CD4-positive, alpha-beta T cell treated with Interferon gamma for 1 hour (primary cell): ENCODE data around the gene RXRB.

Source experiments
- DNase-seq: peaks from one replicate; pipeline ENCODE4 v3.0.0-alpha.2; 2020

The RXRB gene

GRCh38 chr6:33211666-33212422 lies 11.4 kb upstream of the RXRB start:
- DNase-seq, result no peak

- DNase-seq, result no peak
These were observed 10.7 kb upstream of the RXRB start for GRCh38 chr6:33211136-33211535.

- DNase-seq, result no peak
These were observed 9.4 kb upstream of the RXRB start for GRCh38 chr6:33209856-33210255.

GRCh38 chr6:33208091-33208967 lies 7.9 kb upstream of the RXRB start, which contains the start of gene RING1:
Gene RING1 (plus strand): TSS chr6:33208500. CDS start chr6:33208823, 323 bp downstream.
- DNase-seq, result peak; percentile 86

- DNase-seq, result no peak
These were observed 7.2 kb upstream of the RXRB start for GRCh38 chr6:33207552-33208090.

GRCh38 chr6:33206864-33207551 lies 6.5 kb upstream of the RXRB start:
- no peak for DNase-seq

GRCh38 chr6:33206027-33206863 lies 5.8 kb upstream of the RXRB start:
- no peak for DNase-seq

- no peak for DNase-seq
These were observed 4.9 kb upstream of the RXRB start for GRCh38 chr6:33205191-33206026.

GRCh38 chr6:33204415-33205190 lies 4.1 kb upstream of the RXRB start, which contains the start of gene HSD17B8:
Gene HSD17B8 (plus strand): TSS chr6:33204655. CDS start chr6:33204669, 14 bp downstream.
- peak; percentile 91 for DNase-seq

GRCh38 chr6:33204165-33204414 lies 3.6 kb upstream of the RXRB start:
- no peak for DNase-seq

- DNase-seq, result no peak
These were observed 3.1 kb upstream of the RXRB start for GRCh38 chr6:33203443-33204164.

- DNase-seq, result no peak
These were observed 2.3 kb upstream of the RXRB start for GRCh38 chr6:33202799-33203198.

GRCh38 chr6:33201935-33202334 lies 1.5 kb upstream of the RXRB start:
- no peak for DNase-seq

- DNase-seq, result no peak
These were observed 681 bp upstream of the RXRB start for GRCh38 chr6:33201147-33201545.

GRCh38 chr6:33199687-33200218 lies 712 bp downstream of the RXRB start:
- peak; percentile 71 for DNase-seq

- no peak for DNase-seq
These were observed 1.5 kb downstream of the RXRB start for GRCh38 chr6:33198853-33199436.

- no peak for DNase-seq
These were observed 2.2 kb downstream of the RXRB start for GRCh38 chr6:33198159-33198852.

- DNase-seq, result peak; percentile 28
These were observed 2.9 kb downstream of the RXRB start for GRCh38 chr6:33197431-33198048.
